Osteoblast (primary cell): ENCODE data around the gene SHANK1. TPM values are rescaled to one million over a fixed set of nuclear protein-coding genes. Genes with fewer than 3 reads are reported as not detected.

Experiments used
- DNase-seq: peaks from one replicate; pipeline ENCODE4 v3.0.0; 2011; ENCODE audit warnings: low spot score, mixed read lengths; ENCODE audit not compliant: insufficient read length; ENCODE audit errors: missing footprints
- H2AFZ ChIP-seq: 2 replicates; pipeline ENCODE4 v1.6.0; 2011; ENCODE audit warnings: mild to moderate bottlenecking, low read length
- H3K27ac ChIP-seq: 2 replicates; pipeline ENCODE4 v1.5.1; 2011; ENCODE audit warnings: mild to moderate bottlenecking, low read depth, low read length, moderate library complexity
- H3K27me3 ChIP-seq: 2 replicates; pipeline ENCODE4 v1.6.0; 2012; ENCODE audit warnings: mild to moderate bottlenecking, control low read depth, inconsistent platforms, low read length, moderate library complexity; ENCODE audit not compliant: insufficient read depth
- H3K36me3 ChIP-seq: 2 replicates; pipeline ENCODE4 v1.5.1; 2011; ENCODE audit warnings: mild to moderate bottlenecking, low read length, control low read depth, moderate library complexity; ENCODE audit not compliant: insufficient read depth
- H3K4me1 ChIP-seq: 2 replicates; pipeline ENCODE4 v1.5.1; 2011; ENCODE audit warnings: mild to moderate bottlenecking, low read length, control low read depth, moderate library complexity; ENCODE audit not compliant: insufficient read depth
- H3K4me2 ChIP-seq: 2 replicates; pipeline ENCODE4 v1.6.0; 2011; ENCODE audit warnings: mild to moderate bottlenecking, low read length; ENCODE audit not compliant: insufficient read depth
- H3K4me3 ChIP-seq: fragments of 200-600 bp; sonication (generic); 3 replicates; pipeline ENCODE4 v1.5.1; 2012; ENCODE audit warnings: mild to moderate bottlenecking, low read length, inconsistent platforms; ENCODE audit not compliant: insufficient read depth
- H3K79me2 ChIP-seq: 2 replicates; pipeline ENCODE4 v1.6.0; 2012; ENCODE audit warnings: mild to moderate bottlenecking, low read length, control low read depth, inconsistent platforms; ENCODE audit not compliant: insufficient read depth
- H3K9me3 ChIP-seq: 2 replicates; pipeline ENCODE4 v1.5.1; 2011; ENCODE audit warnings: low read depth, low read length, control low read depth
- H4K20me1 ChIP-seq: 2 replicates; pipeline ENCODE4 v1.6.0; 2012; ENCODE audit warnings: mild to moderate bottlenecking, low read length, control low read depth; ENCODE audit not compliant: insufficient read depth
- CTCF ChIP-seq: IDR thresholded peaks from 2 replicates; pipeline ENCODE4 v1.5.1; 2011; ENCODE audit warnings: mild to moderate bottlenecking, low read depth, low read length, moderate library complexity; ENCODE audit errors: extremely low read depth
- total RNA-seq: library from RNA; depleted of rRNA; stranded (reverse); fragments of >200 nt; gene quantifications from 2 replicates; pipeline ENCODE4 v1.2.3, GENCODE V29; 2012

Gene SHANK1
- total RNA-seq, 1 donor, result 1.1 TPM

- Histone ChIP-seq H2AFZ (no peak overlapping the region), H3K4me1 (no peaks in the 10 kb centered on the region), H4K20me1 (no peaks in the 10 kb centered on the region), H3K4me3 (no peak overlapping the region), H3K79me2 (no peaks in the 10 kb centered on the region), H3K9me3 (peaks cover 6% of the 10 kb centered on the region), H3K4me2 (no peak overlapping the region), H3K36me3 (no peaks in the 10 kb centered on the region), H3K27ac (no peak overlapping the region), H3K27me3 (peaks cover 29% of the 10 kb centered on the region)
- DNase-seq, result peak; percentile 79
- no peak for TF ChIP-seq CTCF
Observed at GRCh38 chr19:50636317-50637085, 83.1 kb downstream of the SHANK1 start.

DNA sequence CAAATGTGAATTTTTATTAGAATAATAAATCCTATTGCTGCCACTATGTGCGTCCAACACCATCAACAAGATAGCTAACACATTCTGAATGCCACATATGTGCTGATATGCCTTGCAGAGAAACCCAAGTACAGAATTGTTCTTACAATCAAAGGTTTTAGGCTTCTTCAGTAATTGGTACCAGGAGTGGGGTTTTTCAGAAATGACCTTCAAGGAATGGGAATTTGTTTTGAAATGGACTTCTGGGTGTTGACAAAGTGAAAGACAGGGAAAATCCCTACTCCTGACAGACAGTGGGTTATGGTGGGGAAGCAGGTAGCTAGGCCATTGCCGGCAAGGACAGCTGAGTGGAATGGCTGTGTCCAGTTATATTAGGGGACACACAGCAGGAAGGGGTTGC lies 85.6 kb downstream of the SHANK1 start:
- H3K4me2 ChIP-seq, result no peak overlapping the region
- H2AFZ ChIP-seq, result no peak overlapping the region
- H4K20me1 ChIP-seq, result no peaks in the 10 kb centered on the region
- H3K4me1 ChIP-seq, result no peaks in the 10 kb centered on the region
- DNase-seq, result no peak
- H3K36me3 ChIP-seq, result no peaks in the 10 kb centered on the region
- H3K27ac ChIP-seq, result no peak overlapping the region
- peaks cover 6% of the 10 kb centered on the region for H3K9me3 ChIP-seq
- TF ChIP-seq CTCF, result no peak
- H3K4me3 ChIP-seq, result no peak overlapping the region
- H3K27me3 ChIP-seq, result peaks cover 15% of the 10 kb centered on the region
- H3K79me2 ChIP-seq, result no peaks in the 10 kb centered on the region

- no peak for DNase-seq
- no peaks in the 10 kb centered on the region for H4K20me1 ChIP-seq
- no peak overlapping the region for H3K4me2 ChIP-seq
- peaks cover 6% of the 10 kb centered on the region for H3K9me3 ChIP-seq
- TF ChIP-seq CTCF, result no peak
- peaks cover 9% of the 10 kb centered on the region for H3K27me3 ChIP-seq
- no peak overlapping the region for H3K27ac ChIP-seq
- no peaks in the 10 kb centered on the region for H3K79me2 ChIP-seq
- no peak overlapping the region for H2AFZ ChIP-seq
- no peaks in the 10 kb centered on the region for H3K36me3 ChIP-seq
- H3K4me3 ChIP-seq, result no peak overlapping the region
- H3K4me1 ChIP-seq, result no peaks in the 10 kb centered on the region
Observed at GRCh38 chr19:50633359-50633758, 86.2 kb downstream of the SHANK1 start.

DNA sequence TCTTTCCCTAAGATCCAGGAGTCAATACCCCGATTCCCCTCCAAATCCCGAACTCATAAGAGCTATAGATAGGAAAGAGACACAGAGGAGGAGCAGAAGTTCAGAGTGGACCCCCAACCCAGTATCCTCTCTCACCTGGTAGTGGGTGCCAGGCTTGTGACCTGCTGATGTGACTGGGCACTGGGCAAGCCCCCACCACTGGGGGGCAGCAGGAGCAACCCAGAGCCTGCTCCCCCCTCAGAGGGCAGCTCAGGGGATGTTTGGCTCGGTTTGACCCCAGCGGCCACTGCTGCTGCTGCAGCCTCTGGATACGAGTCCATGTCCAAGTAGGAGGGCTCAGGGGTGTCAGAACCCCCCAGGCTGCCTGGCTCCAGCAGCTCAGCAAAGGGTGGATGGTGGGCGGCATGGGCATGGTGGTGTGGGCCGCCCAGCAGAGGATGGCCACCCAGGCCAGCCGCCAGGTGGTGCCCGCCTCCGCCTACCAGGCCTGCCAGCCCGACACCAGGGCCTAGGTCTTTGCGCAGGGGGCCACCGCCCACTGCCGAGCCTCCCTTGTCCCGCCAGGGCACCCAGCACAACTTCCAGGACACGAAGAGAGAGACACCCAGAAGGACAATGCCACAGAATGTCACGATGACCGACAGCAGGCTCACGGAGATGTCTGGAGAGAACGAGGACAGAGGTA lies 87.3 kb downstream of the SHANK1 start:
- Histone ChIP-seq H3K27me3 (no peaks in the 10 kb centered on the region), H3K36me3 (no peaks in the 10 kb centered on the region), H3K4me2 (no peak overlapping the region), H2AFZ (no peak overlapping the region), H3K79me2 (no peaks in the 10 kb centered on the region), H3K4me3 (no peak overlapping the region), H3K9me3 (peaks cover 6% of the 10 kb centered on the region), H4K20me1 (no peaks in the 10 kb centered on the region), H3K27ac (no peak overlapping the region), H3K4me1 (no peaks in the 10 kb centered on the region)
- TF ChIP-seq CTCF, result no peak
- no peak for DNase-seq
